Fibroblast of villous mesenchyme (primary cell): ENCODE measurements around the gene GLIS2. TPM values are rescaled to one million over a fixed set of nuclear protein-coding genes. Genes with fewer than 3 reads are reported as not detected.

Source experiments
- DNase-seq: peaks from one replicate; pipeline ENCODE4 v3.0.0-alpha.2; 2010; ENCODE audit warnings: low read depth
- H3K4me3 ChIP-seq: 2 replicates; pipeline ENCODE4 v1.5.1; 2011; ENCODE audit warnings: low read depth, mild to moderate bottlenecking, low read length
- total RNA-seq: library from RNA; depleted of rRNA; stranded (reverse); fragments of >200 nt; gene quantifications from 2 replicates; pipeline ENCODE4 v1.2.3, GENCODE V29; 2012
- TF ChIP-seq, protein P1 (sequence below): IDR thresholded peaks from 2 replicates; pipeline ENCODE4 v1.5.1; 2012; ENCODE audit warnings: low read depth, mild to moderate bottlenecking, low read length; ENCODE audit not compliant: insufficient read depth

The GLIS2 gene
- 4.3 and 4.8 TPM in 2 replicates for total RNA-seq

DNA sequence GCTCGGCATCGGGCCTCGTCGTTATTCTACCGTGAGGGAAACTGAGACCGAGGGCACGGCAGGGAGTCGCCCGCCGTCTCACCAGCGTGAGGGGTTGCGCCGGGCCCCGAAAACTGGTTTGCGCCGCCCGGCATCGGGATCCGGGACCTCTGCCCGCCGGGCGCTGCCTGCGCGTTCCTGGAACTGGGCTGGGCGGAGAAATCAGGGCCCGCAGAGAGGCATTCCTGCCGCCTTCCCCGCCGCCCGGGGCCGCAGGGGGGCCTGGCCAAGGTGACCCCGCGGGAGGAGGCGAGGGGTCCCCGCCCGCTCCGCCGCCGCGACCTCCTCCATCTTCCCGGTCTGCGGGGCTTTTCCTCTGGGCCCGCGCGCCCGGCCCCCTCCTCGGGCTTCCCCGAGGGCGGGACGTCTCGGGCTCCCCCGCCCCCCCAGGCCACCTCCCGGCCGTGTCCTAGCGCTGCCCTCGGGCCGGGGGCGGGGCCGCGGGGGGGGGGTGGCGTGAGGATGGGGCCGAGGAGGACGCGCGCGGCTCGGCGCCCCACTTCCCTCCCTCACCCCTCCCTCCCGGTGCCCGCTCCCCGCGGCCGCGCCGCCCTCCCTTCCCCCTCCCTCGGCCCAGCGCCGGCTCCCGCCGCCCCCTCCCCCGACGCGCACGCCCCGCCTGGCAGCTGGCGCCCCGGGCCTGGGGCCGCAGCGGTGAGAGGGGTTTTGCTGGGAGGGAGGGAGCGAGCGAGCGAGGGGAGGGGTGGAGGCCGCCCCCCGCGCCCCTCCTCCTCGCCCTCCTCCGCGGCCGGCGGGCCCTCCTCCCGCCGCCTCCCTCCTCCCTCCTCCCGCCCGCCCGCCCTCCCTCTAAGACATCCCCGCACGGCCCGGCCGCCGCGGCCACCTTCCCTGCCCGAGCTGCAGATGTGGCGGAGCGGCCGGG is at the start of gene GLIS2:
GLIS2 (plus strand) TSS at position 882 of the 922 bp plus-strand sequence. CDS start 16,214 bp downstream, outside the sequence.
- peak; percentile 91 for DNase-seq
- H3K4me3 ChIP-seq: peak within 1 kb of the TSS; percentile 85
- TF ChIP-seq, protein P1, sequence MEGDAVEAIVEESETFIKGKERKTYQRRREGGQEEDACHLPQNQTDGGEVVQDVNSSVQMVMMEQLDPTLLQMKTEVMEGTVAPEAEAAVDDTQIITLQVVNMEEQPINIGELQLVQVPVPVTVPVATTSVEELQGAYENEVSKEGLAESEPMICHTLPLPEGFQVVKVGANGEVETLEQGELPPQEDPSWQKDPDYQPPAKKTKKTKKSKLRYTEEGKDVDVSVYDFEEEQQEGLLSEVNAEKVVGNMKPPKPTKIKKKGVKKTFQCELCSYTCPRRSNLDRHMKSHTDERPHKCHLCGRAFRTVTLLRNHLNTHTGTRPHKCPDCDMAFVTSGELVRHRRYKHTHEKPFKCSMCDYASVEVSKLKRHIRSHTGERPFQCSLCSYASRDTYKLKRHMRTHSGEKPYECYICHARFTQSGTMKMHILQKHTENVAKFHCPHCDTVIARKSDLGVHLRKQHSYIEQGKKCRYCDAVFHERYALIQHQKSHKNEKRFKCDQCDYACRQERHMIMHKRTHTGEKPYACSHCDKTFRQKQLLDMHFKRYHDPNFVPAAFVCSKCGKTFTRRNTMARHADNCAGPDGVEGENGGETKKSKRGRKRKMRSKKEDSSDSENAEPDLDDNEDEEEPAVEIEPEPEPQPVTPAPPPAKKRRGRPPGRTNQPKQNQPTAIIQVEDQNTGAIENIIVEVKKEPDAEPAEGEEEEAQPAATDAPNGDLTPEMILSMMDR: no peak

GRCh38 chr16:4266372-4266771 is 49.5 kb upstream of the GLIS2 start:
- DNase-seq: peak; percentile 15
- H3K4me3 ChIP-seq: no peak overlapping the region
- TF ChIP-seq, protein P1: no peak

- no peak overlapping the region for H3K4me3 ChIP-seq
- no peak for DNase-seq
- TF ChIP-seq, protein P1: no peak
These were observed 45.8 kb upstream of the GLIS2 start for GRCh38 chr16:4270091-4270490.

DNA sequence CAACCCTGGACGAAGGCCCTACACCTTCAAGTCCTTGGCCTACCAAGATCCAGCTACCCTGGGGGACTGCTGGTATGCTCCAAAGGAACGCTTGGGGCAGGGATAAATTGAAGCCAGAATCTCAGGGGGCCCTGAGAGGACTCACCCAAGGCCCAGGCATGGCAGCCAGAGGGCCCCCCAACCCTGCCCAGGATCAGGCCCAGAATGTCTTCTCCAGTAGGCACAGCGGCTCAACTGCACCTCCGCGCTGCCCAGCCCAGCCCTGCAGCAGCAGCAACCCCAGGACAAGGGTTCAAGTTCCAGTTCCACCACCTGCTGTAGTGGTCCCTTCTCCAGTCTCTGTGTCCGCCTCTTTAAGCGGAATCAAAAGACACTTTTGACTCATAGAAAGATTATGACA is 45.3 kb upstream of the GLIS2 start:
- H3K4me3 ChIP-seq: no peak overlapping the region
- DNase-seq: no peak
- TF ChIP-seq, protein P1: no peak

GRCh38 chr16:4271176-4272113 is 44.4 kb upstream of the GLIS2 start:
- DNase-seq: peak; percentile 90
- TF ChIP-seq, protein P1: no peak
- H3K4me3 ChIP-seq: peak overlapping the region; percentile 86

- H3K4me3 ChIP-seq: peak overlapping the region; percentile 86
- peak; percentile 34 for DNase-seq
- TF ChIP-seq, protein P1: no peak
These were observed 43.5 kb upstream of the GLIS2 start for GRCh38 chr16:4272114-4272956.
